Ramos (cell line): ENCODE data around the gene HOMER1.

ENCODE experiments used
- in situ Hi-C: fragments of 300-500 bp; cut with MboI; formaldehyde crosslinking; loops from one replicate; pipeline ENCODE4 v1.14.3; 2022; ENCODE audit warnings: low sequenced_read_pairs; ENCODE audit not compliant: unreplicated experiment

The HOMER1 gene

GRCh38 chr5:79513704-79514390 is at the start of gene HOMER1:
TSS of gene HOMER1 (minus strand) at chr5:79514134. CDS start at chr5:79512774, 1,360 bp downstream.
- in situ Hi-C loops: no loop called here

- in situ Hi-C loops: loop anchor here (10.0 kb wide), 1 partner anchor 292 kb away; no protein-coding TSS in a partner anchor
Measured at GRCh38 chr5:79563247-79563590, 49.3 kb upstream of the HOMER1 start.

GRCh38 chr5:79562351-79563246 is 48.7 kb upstream of the HOMER1 start:
- in situ Hi-C loops: loop anchor here (10.0 kb wide), 1 partner anchor 292 kb away; no protein-coding TSS in a partner anchor

- in situ Hi-C loops: loop anchor here (10.0 kb wide), 1 partner anchor 293 kb away; no protein-coding TSS in a partner anchor
Measured at GRCh38 chr5:79561525-79561893, 47.6 kb upstream of the HOMER1 start.

- in situ Hi-C loops: loop anchor here (10.0 kb wide), 1 partner anchor 294 kb away; no protein-coding TSS in a partner anchor
Measured at GRCh38 chr5:79560771-79561524, 47.0 kb upstream of the HOMER1 start.

GRCh38 chr5:79555418-79555817 is 41.5 kb upstream of the HOMER1 start:
- in situ Hi-C loops: no loop called here

- in situ Hi-C loops: no loop called here
Measured at GRCh38 chr5:79552984-79553383, 39.0 kb upstream of the HOMER1 start.

GRCh38 chr5:79547982-79548381 is 34.0 kb upstream of the HOMER1 start:
- in situ Hi-C loops: loop anchor here (5.0 kb wide), 1 partner anchor 534 kb away; no protein-coding TSS in a partner anchor

- in situ Hi-C loops: loop anchor here (5.0 kb wide), 1 partner anchor 535 kb away; no protein-coding TSS in a partner anchor
Measured at GRCh38 chr5:79547429-79547822, 33.5 kb upstream of the HOMER1 start.

GRCh38 chr5:79546782-79547428 is 33.0 kb upstream of the HOMER1 start:
- in situ Hi-C loops: loop anchor here (5.0 kb wide), 1 partner anchor 535 kb away; no protein-coding TSS in a partner anchor

GRCh38 chr5:79544131-79544530 is 30.2 kb upstream of the HOMER1 start:
- in situ Hi-C loops: no loop called here

- in situ Hi-C loops: no loop called here
Measured at GRCh38 chr5:79540939-79541338, 27.0 kb upstream of the HOMER1 start.

GRCh38 chr5:79536193-79536906 is 22.4 kb upstream of the HOMER1 start:
- in situ Hi-C loops: no loop called here

- in situ Hi-C loops: no loop called here
Measured at GRCh38 chr5:79535477-79536192, 21.7 kb upstream of the HOMER1 start.

GRCh38 chr5:79529110-79529509 is 15.2 kb upstream of the HOMER1 start:
- in situ Hi-C loops: no loop called here

- in situ Hi-C loops: no loop called here
Measured at GRCh38 chr5:79527431-79527830, 13.5 kb upstream of the HOMER1 start.

GRCh38 chr5:79526928-79527327 is 13.0 kb upstream of the HOMER1 start:
- in situ Hi-C loops: no loop called here

- in situ Hi-C loops: no loop called here
Measured at GRCh38 chr5:79526493-79526892, 12.6 kb upstream of the HOMER1 start.

- in situ Hi-C loops: no loop called here
Measured at GRCh38 chr5:79521156-79521555, 7.2 kb upstream of the HOMER1 start.
